GM23248 (cell line): ENCODE data around the gene SMIM44. TPM values are rescaled to one million over a fixed set of nuclear protein-coding genes. Genes with fewer than 3 reads are reported as not detected.
A peak's percentile ranks its signal among the peaks of the same experiment; 100 is the strongest.

Experiments
- DNase-seq: peaks from one replicate; pipeline ENCODE4 v3.0.0-alpha.2; 2015
- H2AFZ ChIP-seq: fragments of 200-600 bp; sonication (generic); 2 replicates; pipeline ENCODE4 v1.6.1; 2016; ENCODE audit warnings: antibody characterized with exemption
- H3F3A ChIP-seq: fragments of 200-600 bp; sonication (generic); 2 replicates; pipeline ENCODE4 v1.6.1; 2016; ENCODE audit warnings: mild to moderate bottlenecking, antibody characterized with exemption, mixed run types; ENCODE audit not compliant: insufficient read depth
- H3K27ac ChIP-seq: fragments of 200-600 bp; sonication (generic); 2 replicates; pipeline ENCODE4 v1.5.1; 2016; ENCODE audit warnings: mild to moderate bottlenecking
- H3K27me3 ChIP-seq: fragments of 200-600 bp; sonication (generic); replicated peaks from 2 replicates; pipeline ENCODE4 v1.6.1; 2016; ENCODE audit warnings: mild to moderate bottlenecking; ENCODE audit not compliant: insufficient read depth
- H3K36me3 ChIP-seq: fragments of 200-600 bp; sonication (generic); 2 replicates; pipeline ENCODE4 v1.6.1; 2016; ENCODE audit warnings: low read depth, mild to moderate bottlenecking
- H3K4me1 ChIP-seq: fragments of 200-600 bp; sonication (generic); 2 replicates; pipeline ENCODE4 v1.6.1; 2016; ENCODE audit warnings: mild to moderate bottlenecking; ENCODE audit not compliant: insufficient read depth
- H3K4me2 ChIP-seq: fragments of 200-600 bp; sonication (generic); one replicate; pipeline ENCODE4 v1.6.1; 2016; ENCODE audit warnings: mild to moderate bottlenecking; ENCODE audit not compliant: unreplicated experiment
- H3K4me3 ChIP-seq: fragments of 200-600 bp; sonication (generic); 2 replicates; pipeline ENCODE4 v1.5.1; 2016; ENCODE audit warnings: mild to moderate bottlenecking
- H3K79me2 ChIP-seq: fragments of 200-600 bp; sonication (generic); 2 replicates; pipeline ENCODE4 v1.6.1; 2016; ENCODE audit warnings: mild to moderate bottlenecking; ENCODE audit not compliant: insufficient read depth
- H3K9ac ChIP-seq: fragments of 200-600 bp; sonication (generic); 2 replicates; pipeline ENCODE4 v1.6.1; 2016; ENCODE audit warnings: mild to moderate bottlenecking
- H3K9me2 ChIP-seq: fragments of 200-600 bp; sonication (generic); 2 replicates; pipeline ENCODE4 v1.6.1; 2016; ENCODE audit warnings: mixed run types, mild to moderate bottlenecking, moderate library complexity; ENCODE audit not compliant: insufficient read depth
- H3K9me3 ChIP-seq: fragments of 200-600 bp; sonication (generic); one replicate; pipeline ENCODE4 v1.6.1; 2017; ENCODE audit warnings: low read depth
- H4K20me1 ChIP-seq: fragments of 200-600 bp; sonication (generic); 2 replicates; pipeline ENCODE4 v1.6.0; 2016; ENCODE audit not compliant: insufficient read depth
- EZH2 ChIP-seq: fragments of 200-600 bp; sonication (generic); IDR thresholded peaks from 2 replicates; pipeline ENCODE4 v1.6.1; 2018; ENCODE audit warnings: antibody characterized with exemption, mild to moderate bottlenecking; ENCODE audit not compliant: insufficient read depth, poor library complexity, severe bottlenecking
- EZH2phosphoT487 ChIP-seq: fragments of 200-600 bp; sonication (generic); IDR thresholded peaks from 2 replicates; pipeline ENCODE4 v1.6.1; 2018; ENCODE audit warnings: antibody characterized with exemption, moderate library complexity, mild to moderate bottlenecking, low read depth; ENCODE audit not compliant: insufficient read depth
- WGBS, 2 experiments: methylation state at CpG; one replicate each; pipeline ENCODE4 v1.1.6; 2015 to 2017; ENCODE audit warnings: low lambda C conversion rate in 2 of 2, low coverage in 1 of 2; ENCODE audit errors: missing lambda C conversion rate in 2 of 2; 5-methylcytosine and 5-hydroxymethylcytosine counted together
- in situ Hi-C: fragments of 300-500 bp; cut with MboI; formaldehyde crosslinking; loops from 2 replicates; pipeline ENCODE4 v1.15.0; 2020
- polyA plus RNA-seq: library from polyadenylated mRNA; unstranded; fragments of >200 nt; fragmentation: Nextera tagmentation; extraction: Ambion mirVana; gene quantifications from 2 replicates; pipeline ENCODE4 v1.2.1, GENCODE V29; 2016
- total RNA-seq: library from RNA; depleted of rRNA; stranded (reverse); fragments of >200 nt; shearing (Covaris generic); gene quantifications from 2 replicates; pipeline ENCODE4 v1.2.3, GENCODE V29; 2014; rRNA removed

The SMIM44 gene
- total RNA-seq, result not detected in 2 replicates
- not detected in 2 replicates for polyA plus RNA-seq

DNA sequence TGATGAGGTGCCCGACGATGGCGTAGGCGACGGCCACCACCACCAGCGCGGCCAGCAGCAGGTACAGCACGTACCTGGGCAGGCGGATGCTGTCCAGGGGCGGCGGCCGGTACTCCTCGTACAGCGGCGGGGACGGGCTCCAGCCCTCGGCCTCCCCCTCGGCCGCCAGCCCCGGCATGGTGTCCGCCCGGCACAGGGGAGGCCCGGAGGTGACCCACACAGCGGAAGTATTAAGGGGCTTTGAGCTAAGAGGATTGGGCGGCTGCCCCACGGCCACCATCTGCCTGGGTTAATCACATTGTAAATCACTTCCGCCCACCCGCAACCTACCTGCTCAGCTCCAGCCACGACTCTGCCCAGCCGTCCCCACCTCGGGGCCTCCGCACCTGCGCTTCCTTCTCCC is at the start of gene SMIM44:
Gene SMIM44, minus strand, starts transcription at position 216 of the 403 bp plus-strand sequence. Its CDS starts 38 bp downstream, at position 178.
- Histone ChIP-seq H3K4me1 (no peaks in the 10 kb centered on the region), H3K4me2 (peak within 1 kb of the TSS; percentile 23), H3K9me3 (no peaks in the 10 kb centered on the region), H3F3A (no peaks in the 10 kb centered on the region), H4K20me1 (no peaks in the 10 kb centered on the region), H3K27me3 (peaks cover 21% of the 10 kb centered on the region), H3K36me3 (no peaks in the 10 kb centered on the region), H3K9ac (no peak within 1 kb of the TSS), H3K79me2 (no peaks in the 10 kb centered on the region), H3K4me3 (no peak within 1 kb of the TSS), H3K27ac (no peak within 1 kb of the TSS), H2AFZ (no peak within 1 kb of the TSS), H3K9me2 (no peaks in the 10 kb centered on the region)
- 52% methylated on average over 22 to 33 of the region's 33 CpGs for WGBS, 2 experiments
- DNase-seq, result no peak
- TF ChIP-seq EZH2, result no peak
- no peak for TF ChIP-seq EZH2phosphoT487
- in situ Hi-C loops, result no loop called here

- H3K36me3 ChIP-seq, result no peaks in the 10 kb centered on the region; the same call in 1 of the 2 replicates
- no peaks in the 10 kb centered on the region for H3K79me2 ChIP-seq
- H3K4me2 ChIP-seq, result no peak overlapping the region
- H3F3A ChIP-seq, result no peaks in the 10 kb centered on the region
- TF ChIP-seq EZH2phosphoT487 (no peak), EZH2 (no peak)
- in situ Hi-C loops, result loop anchor here (10.0 kb wide), 1 partner anchor 172 kb away; the partner anchor contains the start of genes PIP5K1C and TJP3
- no peaks in the 10 kb centered on the region for H3K9me3 ChIP-seq
- no peak overlapping the region for H3K4me3 ChIP-seq
- 90% methylated on average over 17 of the region's 17 CpGs for WGBS, 2 experiments
- DNase-seq, result no peak
- no peak overlapping the region for H3K27ac ChIP-seq
- no peaks in the 10 kb centered on the region for H3K9me2 ChIP-seq
- H3K9ac ChIP-seq, result no peak overlapping the region
- no peaks in the 10 kb centered on the region for H3K27me3 ChIP-seq
- H4K20me1 ChIP-seq, result no peaks in the 10 kb centered on the region
- no peak overlapping the region for H2AFZ ChIP-seq
- no peaks in the 10 kb centered on the region for H3K4me1 ChIP-seq
Measured at GRCh38 chr19:3533033-3533432, 49.8 kb upstream of the SMIM44 start.

- Histone ChIP-seq H3K9me3 (no peaks in the 10 kb centered on the region), H3K4me3 (no peak overlapping the region), H2AFZ (no peak overlapping the region), H3K36me3 (no peaks in the 10 kb centered on the region; the same call in 1 of the 2 replicates), H3F3A (no peaks in the 10 kb centered on the region), H3K27ac (no peak overlapping the region), H3K4me2 (no peak overlapping the region), H3K27me3 (no peaks in the 10 kb centered on the region), H3K79me2 (no peaks in the 10 kb centered on the region), H3K4me1 (no peaks in the 10 kb centered on the region), H4K20me1 (no peaks in the 10 kb centered on the region), H3K9ac (no peak overlapping the region), H3K9me2 (no peaks in the 10 kb centered on the region)
- WGBS, 2 experiments, result 95% methylated on average over 31 to 33 of the region's 33 CpGs
- in situ Hi-C loops, result loop anchor here (10.0 kb wide), 1 partner anchor 173 kb away; the partner anchor contains the start of genes PIP5K1C and TJP3
- no peak for TF ChIP-seq EZH2phosphoT487
- TF ChIP-seq EZH2, result no peak
- no peak for DNase-seq
Measured at GRCh38 chr19:3532154-3532786, 49.0 kb upstream of the SMIM44 start.

- Histone ChIP-seq H3F3A (no peaks in the 10 kb centered on the region), H3K9ac (no peak overlapping the region), H2AFZ (no peak overlapping the region), H3K4me2 (no peak overlapping the region), H3K9me2 (no peaks in the 10 kb centered on the region), H3K4me1 (no peaks in the 10 kb centered on the region), H3K9me3 (no peaks in the 10 kb centered on the region), H3K4me3 (no peak overlapping the region), H3K79me2 (no peaks in the 10 kb centered on the region), H3K27ac (no peak overlapping the region), H4K20me1 (no peaks in the 10 kb centered on the region), H3K27me3 (no peaks in the 10 kb centered on the region), H3K36me3 (no peaks in the 10 kb centered on the region; the same call in 1 of the 2 replicates)
- in situ Hi-C loops, result loop anchor here (10.0 kb wide), 1 partner anchor 173 kb away; the partner anchor contains the start of genes PIP5K1C and TJP3
- TF ChIP-seq EZH2 (no peak), EZH2phosphoT487 (no peak)
- 91 to 93% methylated on average over 20 to 24 of the region's 29 CpGs for WGBS, 2 experiments
- no peak for DNase-seq
Measured at GRCh38 chr19:3531716-3532115, 48.5 kb upstream of the SMIM44 start.
